HPDE6-E6E7 (cell line): Measurements from ENCODE around the gene CNDP2.

Source experiments
- DNase-seq: peaks from one replicate; pipeline ENCODE4 v3.0.0; 2011; ENCODE audit warnings: missing footprints; ENCODE audit errors: extremely low spot score

Gene CNDP2

DNA sequence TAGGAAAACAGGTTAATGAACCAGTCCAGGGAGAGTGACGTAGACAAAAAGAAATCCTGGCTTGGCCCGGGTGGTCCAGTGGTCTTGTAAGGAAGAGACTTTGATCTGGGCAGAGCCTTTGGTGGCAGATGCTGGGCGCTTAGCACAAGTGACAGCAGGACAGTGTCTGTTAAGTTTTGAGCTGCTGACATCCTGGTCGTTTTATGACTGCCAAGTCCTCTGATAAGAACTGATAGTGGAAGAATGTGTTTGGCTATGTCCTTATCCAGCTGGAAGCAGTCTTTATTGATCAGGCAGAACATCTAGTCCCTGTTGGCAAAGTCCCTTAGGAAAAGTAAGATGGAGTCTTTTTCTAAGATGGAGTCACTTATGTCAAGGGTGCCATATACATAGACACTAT lies 74.1 kb downstream of the CNDP2 start:
- DNase-seq: no peak

DNA sequence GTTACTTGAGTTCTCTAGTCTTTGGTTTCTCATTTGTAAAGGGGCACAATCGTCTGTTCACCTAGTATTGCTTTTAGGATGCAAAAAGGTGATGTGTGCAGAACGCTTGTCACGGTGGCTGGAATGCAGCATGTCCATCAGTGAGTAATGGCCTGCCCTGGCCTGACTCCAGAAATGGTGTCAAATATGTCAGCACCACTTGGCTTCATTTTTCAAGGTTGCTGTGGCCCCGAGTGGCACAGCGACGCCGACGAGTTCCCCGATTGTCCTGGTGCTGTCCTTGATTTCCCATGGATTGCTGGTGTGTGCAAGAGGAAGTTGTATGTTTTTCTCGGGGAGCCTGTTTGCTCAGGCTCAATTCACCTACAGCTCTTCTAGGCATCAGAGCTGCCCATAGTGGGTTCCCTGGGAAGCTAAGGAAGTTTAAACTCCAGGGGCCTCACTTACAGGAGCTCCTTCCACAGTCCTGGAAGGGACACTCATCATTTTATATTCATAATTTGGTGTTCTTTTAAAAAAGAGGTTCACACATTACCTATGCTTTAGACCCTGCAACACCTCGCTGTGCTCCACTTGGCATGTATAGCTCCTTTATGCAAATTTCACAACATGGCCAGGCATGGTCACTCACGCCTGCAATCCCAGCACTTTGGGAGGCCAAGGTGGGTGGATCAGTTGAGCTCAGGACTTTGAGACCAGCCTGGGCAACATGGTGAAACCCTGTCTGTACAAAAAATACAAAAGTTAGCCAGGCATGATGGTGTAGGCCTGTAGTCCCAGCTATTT lies 75.9 kb downstream of the CNDP2 start:
- DNase-seq: no peak

GRCh38 chr18:74573053-74573452 lies 76.9 kb downstream of the CNDP2 start:
- no peak for DNase-seq
